AG04449 (cell line): ENCODE results near the gene SPACA7.
A peak's percentile ranks its signal among the peaks of the same experiment; 100 is the strongest.

ENCODE experiments used
- CTCF ChIA-PET: fragments of 350-600 bp; formaldehyde crosslinking; extraction: SDS; loops from one replicate; lab custom pipeline; 2021; ENCODE audit warnings: antibody characterized with exemption; lab: Yijun Ruan, JAX
- POLR2A ChIA-PET: fragments of 400-600, 350-600 bp; formaldehyde crosslinking; extraction: SDS; loops from one replicate; lab custom pipeline; 2020; ENCODE audit warnings: antibody characterized with exemption, inconsistent platforms; lab: Yijun Ruan, JAX
- DNase-seq: peaks from one replicate; pipeline ENCODE4 v3.0.0-alpha.2; 2010; ENCODE audit warnings: low read depth, low spot score
- H3K4me3 ChIP-seq: 2 replicates; pipeline ENCODE4 v1.5.1; 2011; ENCODE audit warnings: low read depth, mild to moderate bottlenecking, control low read depth, low read length
- CTCF ChIP-seq: IDR thresholded peaks from one replicate; pipeline ENCODE4 v1.5.1; 2011; ENCODE audit warnings: mild to moderate bottlenecking, moderate library complexity, low read length, control low read depth, inconsistent platforms; ENCODE audit not compliant: insufficient read depth; ENCODE audit errors: missing control alignments

The SPACA7 gene

DNA sequence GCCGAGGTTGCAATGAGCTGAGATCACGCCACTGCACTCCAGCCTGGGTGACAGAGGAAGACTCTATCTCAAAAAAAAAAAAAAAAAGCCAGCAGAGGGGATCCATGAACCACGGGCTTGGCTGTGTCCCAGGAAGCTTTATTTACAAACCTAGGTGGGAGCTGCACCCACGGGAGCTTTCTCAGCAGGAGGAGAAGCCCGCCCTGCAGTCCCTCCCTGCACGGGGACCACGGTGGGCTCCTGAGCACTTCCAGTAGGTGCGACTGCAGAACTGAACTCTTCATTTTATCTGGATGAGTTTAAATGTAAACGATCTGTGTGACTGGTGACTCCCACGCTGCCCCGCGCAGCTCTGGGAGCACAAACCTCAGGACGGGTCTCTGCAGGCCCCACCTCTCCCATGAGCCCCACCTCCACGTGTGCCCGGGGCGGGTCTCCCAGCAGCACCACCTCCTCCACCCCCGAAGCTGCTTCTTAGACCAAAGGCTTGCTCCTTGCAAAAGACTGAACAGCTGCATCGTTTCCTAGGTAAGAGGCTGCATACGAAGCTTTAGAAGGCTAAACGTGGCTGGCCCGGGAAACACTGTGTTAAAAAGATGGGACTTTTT lies 66.4 kb downstream of the SPACA7 start:
- POLR2A ChIA-PET, result no interaction called here

DNA sequence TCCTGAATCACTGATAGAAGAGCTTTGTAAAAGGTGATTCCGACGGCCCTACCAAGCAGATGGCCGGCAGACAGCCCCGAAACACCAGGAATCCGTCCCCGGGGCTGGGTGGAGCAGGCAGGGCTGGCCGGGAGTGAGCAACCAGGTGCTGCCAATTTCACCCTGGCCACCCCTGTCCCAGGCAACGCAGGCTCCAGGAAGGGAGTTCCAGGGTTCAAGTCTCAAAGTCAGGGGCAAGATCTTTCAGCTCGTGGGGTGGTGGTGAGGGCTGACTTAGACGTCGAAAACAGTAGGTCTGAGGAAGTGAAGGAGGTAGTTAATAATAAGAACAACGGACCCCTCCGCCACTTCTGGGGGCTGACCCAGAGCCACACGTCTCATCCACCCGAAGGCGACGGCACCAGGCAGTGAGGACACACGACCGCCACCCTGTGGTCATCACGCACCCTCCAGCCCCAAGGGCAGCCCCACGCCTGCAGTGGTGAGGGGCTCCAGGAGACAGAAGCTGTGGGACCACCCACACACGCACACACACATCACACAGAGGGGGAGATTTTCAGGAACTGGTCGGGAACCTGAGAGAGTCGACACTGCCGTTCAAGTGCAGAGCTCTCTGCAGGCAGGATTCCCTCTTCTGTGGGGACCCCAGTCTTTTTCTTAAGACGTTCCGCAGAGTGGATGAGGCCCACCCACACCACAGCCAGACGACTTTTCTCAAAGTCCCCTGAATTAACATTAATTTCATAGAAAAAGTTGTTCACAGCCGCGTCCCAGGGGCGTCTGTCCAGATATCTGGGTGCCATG lies 67.2 kb downstream of the SPACA7 start:
- CTCF ChIA-PET, result interaction anchor here (0.5 to 5.0 kb wide), 8 partner anchors 24 to 1797 kb away, joined by 3 to 44 read pairs (median 4); partner anchors contain the start of gene TUBGCP3
- POLR2A ChIA-PET, result no interaction called here
- no peak overlapping the region for H3K4me3 ChIP-seq
- no peak for DNase-seq
- TF ChIP-seq CTCF, result peak; percentile 36

More for the DNA sequence above, 66.4 kb downstream of the SPACA7 start:
- TF ChIP-seq CTCF, result no peak
- H3K4me3 ChIP-seq, result no peak overlapping the region
- DNase-seq, result no peak
- CTCF ChIA-PET, result interaction anchor here (1.6 to 5.0 kb wide), 3 partner anchors 30 to 968 kb away, joined by 3 to 44 read pairs (median 4); no protein-coding TSS in a partner anchor

DNA sequence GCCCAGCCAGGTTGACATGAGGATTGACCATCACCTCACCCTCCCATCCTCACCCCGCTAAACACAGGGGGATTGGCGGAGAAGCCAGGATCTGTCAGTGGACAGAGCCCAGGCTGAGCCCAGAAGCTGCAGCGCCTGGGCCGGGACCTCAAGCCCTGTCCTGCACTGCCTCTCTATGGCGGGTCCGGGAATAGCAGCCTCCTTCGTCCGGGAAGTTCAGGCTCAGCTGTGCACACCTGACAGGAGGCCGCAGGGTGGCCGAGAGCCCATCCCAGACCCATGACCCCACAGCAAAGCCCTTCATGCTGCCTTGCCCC lies 67.8 kb downstream of the SPACA7 start:
- ChIA-PET CTCF (interaction anchor here (0.8 to 5.0 kb wide), 7 partner anchors 29 to 1798 kb away, joined by 3 to 44 read pairs (median 4); partner anchors contain the start of gene TUBGCP3), POLR2A (no interaction called here)
- peak; percentile 85 for TF ChIP-seq CTCF
- H3K4me3 ChIP-seq, result no peak overlapping the region
- DNase-seq, result no peak

GRCh38 chr13:112444416-112445399 lies 68.6 kb downstream of the SPACA7 start:
- POLR2A ChIA-PET, result no interaction called here
- no peak for DNase-seq
- TF ChIP-seq CTCF, result no peak
- no peak overlapping the region for H3K4me3 ChIP-seq
- CTCF ChIA-PET, result interaction anchor here (1.0 to 5.0 kb wide), 4 partner anchors 144 to 1377 kb away, joined by 3 to 44 read pairs (median 6); partner anchors contain the start of gene TUBGCP3

- H3K4me3 ChIP-seq, result no peak overlapping the region
- no peak for DNase-seq
- CTCF ChIA-PET, result interaction anchor here (1.1 to 5.0 kb wide), 2 partner anchors 10 to 971 kb away, joined by 3 to 44 read pairs; no protein-coding TSS in a partner anchor
- POLR2A ChIA-PET, result no interaction called here
- no peak for TF ChIP-seq CTCF
Measured at GRCh38 chr13:112445411-112446271, 69.5 kb downstream of the SPACA7 start.
